ENCODE measurements around the gene TMEM39B. TPM values are rescaled to one million over a fixed set of nuclear protein-coding genes. Genes with fewer than 3 reads are reported as not detected.
A peak's percentile ranks its signal among the peaks of the same experiment; 100 is the strongest.

Gene TMEM39B
- total RNA-seq = 10 to 100 TPM; 18.4 to 19.1 TPM
- 1 to 10 TPM; 1.1 to 4.2 TPM for polyA plus RNA-seq

- H3K27ac Mint-ChIP-seq = peak within 1 kb of the TSS; percentile 80 to 99 (median 97)
- H3K9me3 ChIP-seq (ENCODE audit: control insufficient read depth in 1 of 2, low read length in 2 of 2) = no peaks in the 10 kb centered on the region
- DNase-seq = peak; percentile 94 to 97 (median 96)
- peak within 1 kb of the TSS; percentile 73 for H3K27ac ChIP-seq (ENCODE audit: low read depth, low read length)
- peak within 1 kb of the TSS; percentile 84 to 98 (median 92) for H3K4me3 Mint-ChIP-seq
- ChIA-PET POLR2A (ENCODE audit: partially characterized antibody) (interaction anchor here (0.6 to 3.3 kb wide), 41 partner anchors 9 to 578 kb away, joined by 3 to 63 read pairs (median 5); partner anchors contain the start of genes BSDC1, HDAC1, IQCC and KHDRBS1), CTCF (ENCODE audit: partially characterized antibody) (interaction anchor here (1.0 to 4.2 kb wide), 7 partner anchors 10 to 249 kb away, joined by 3 to 32 read pairs (median 5); partner anchors contain the start of gene KPNA6)
- H3K4me1 ChIP-seq (ENCODE audit: insufficient read depth, low read length) = peaks cover 35% of the 10 kb centered on the region
- H3K4me1 Mint-ChIP-seq = peaks cover 26 to 52% (median 41%) of the 10 kb centered on the region in 4 donors
- peaks cover 9 to 26% of the 10 kb centered on the region in 2 donors for H3K36me3 Mint-ChIP-seq
- peaks cover 0 to 5% (median 0%) of the 10 kb centered on the region in 8 donors for H3K9me3 Mint-ChIP-seq
- H3K4me3 ChIP-seq (ENCODE audit: low read length in 2 of 2) = peak within 1 kb of the TSS; percentile 95
- intact Hi-C loops (cut with micrococcal nuclease) = loop anchor here (1.0 to 10.0 kb wide), 4 partner anchors 35 to 322 kb away; partner anchors contain the start of genes BSDC1, CCDC28B, DCDC2B and IQCC
- H3K36me3 ChIP-seq (ENCODE audit: insufficient read depth, low read length) = peaks cover 16% of the 10 kb centered on the region
- H3K27me3 ChIP-seq (ENCODE audit: insufficient read depth, low read length) = no peaks in the 10 kb centered on the region
- no peaks in the 10 kb centered on the region for H3K27me3 Mint-ChIP-seq
These were observed at the start of gene TMEM39B for GRCh38 chr1:32072622-32073298. Gene TMEM39B (plus strand): TSS chr1:32072939. CDS start chr1:32073048, 109 bp downstream.

DNA sequence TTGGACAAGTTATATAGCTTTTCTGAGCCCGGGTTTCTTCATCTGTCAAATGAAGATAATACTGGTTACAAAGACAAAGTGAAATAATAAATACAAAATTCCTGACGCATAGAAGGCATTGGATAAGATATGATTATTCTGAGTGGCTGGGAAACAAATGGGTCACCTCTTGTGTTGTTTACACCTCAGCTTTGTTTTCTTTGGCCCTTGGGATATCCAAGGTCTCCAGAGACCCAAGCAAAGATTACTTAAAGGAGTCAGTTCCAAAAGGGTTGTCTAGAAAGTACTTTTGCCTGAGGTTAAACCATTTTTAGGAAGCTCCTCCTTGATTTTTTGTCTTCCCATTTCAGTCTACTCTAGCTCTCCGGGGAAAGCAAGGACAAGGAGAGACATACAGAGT lies 49.4 kb upstream of the TMEM39B start:
- peaks cover 6 to 28% of the 10 kb centered on the region in 2 donors for H3K36me3 Mint-ChIP-seq
- intact Hi-C loops (cut with micrococcal nuclease) = no loop called here
- no peaks in the 10 kb centered on the region for H3K27me3 Mint-ChIP-seq
- no peaks in the 10 kb centered on the region for H3K27me3 ChIP-seq (ENCODE audit: insufficient read depth, low read length)
- DNase-seq = no peak
- peak overlapping the region in 5 of 7 donors; percentile 27 to 77 (median 36) for H3K27ac Mint-ChIP-seq
- H3K27ac ChIP-seq (ENCODE audit: low read depth, low read length) = no peak overlapping the region
- no peaks in the 10 kb centered on the region for H3K36me3 ChIP-seq (ENCODE audit: insufficient read depth, low read length)
- H3K4me3 ChIP-seq (ENCODE audit: low read length in 2 of 2) = no peak overlapping the region
- no peak overlapping the region for H3K4me3 Mint-ChIP-seq
- H3K4me1 ChIP-seq (ENCODE audit: insufficient read depth, low read length) = peaks cover 63% of the 10 kb centered on the region
- H3K9me3 Mint-ChIP-seq = no peaks in the 10 kb centered on the region
- POLR2A ChIA-PET (ENCODE audit: partially characterized antibody) = interaction anchor here (0.7 to 3.3 kb wide), 4 partner anchors 8 to 122 kb away, joined by 3 to 14 read pairs (median 4); partner anchors contain the start of genes KHDRBS1 and KPNA6
- H3K4me1 Mint-ChIP-seq = peaks cover 31 to 70% (median 48%) of the 10 kb centered on the region in 4 donors
- H3K9me3 ChIP-seq (ENCODE audit: control insufficient read depth in 1 of 2, low read length in 2 of 2) = no peaks in the 10 kb centered on the region
- CTCF ChIA-PET (ENCODE audit: partially characterized antibody) = interaction anchor here (1.1 to 1.8 kb wide), 4 partner anchors 17 to 234 kb away, joined by 3 read pairs; partner anchors contain the start of gene SPOCD1

DNA sequence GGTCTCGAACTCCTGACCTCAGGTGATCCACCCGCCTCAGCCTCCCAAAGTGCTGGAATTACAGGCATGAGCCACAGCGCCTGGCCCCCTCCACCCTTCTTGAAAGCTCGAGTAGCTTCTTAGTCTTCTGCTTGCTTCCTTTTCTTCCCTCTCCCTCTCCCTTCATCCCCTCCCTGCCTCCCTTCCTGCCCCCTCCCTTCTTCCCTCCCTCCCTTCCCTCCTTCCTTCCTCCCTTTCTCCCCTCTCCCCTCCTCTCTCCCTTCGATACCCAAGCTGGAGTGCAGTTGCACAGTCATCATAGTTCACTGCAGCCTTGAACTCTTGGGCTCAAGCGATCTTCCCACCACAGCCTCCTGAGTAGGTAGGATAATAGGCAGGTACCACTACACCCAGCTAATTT lies 47.2 kb upstream of the TMEM39B start:
- intact Hi-C loops (cut with micrococcal nuclease) = no loop called here
- ChIA-PET CTCF (ENCODE audit: partially characterized antibody) (interaction anchor here (1.6 kb wide), 1 partner anchor 21 kb away, joined by 3 read pairs; no protein-coding TSS in a partner anchor), POLR2A (ENCODE audit: partially characterized antibody) (interaction anchor here (0.7 to 3.3 kb wide), 3 partner anchors 9 to 14 kb away, joined by 3 to 14 read pairs (median 4); partner anchors contain the start of gene KHDRBS1)
- peak overlapping the region in 2 of 7 donors; percentile 19 to 42 for H3K27ac Mint-ChIP-seq
- H3K4me1 Mint-ChIP-seq = peaks cover 34 to 73% (median 52%) of the 10 kb centered on the region in 4 donors
- peaks cover 61% of the 10 kb centered on the region for H3K4me1 ChIP-seq (ENCODE audit: insufficient read depth, low read length)
- peaks cover 6% of the 10 kb centered on the region for H3K36me3 ChIP-seq (ENCODE audit: insufficient read depth, low read length)
- H3K9me3 Mint-ChIP-seq = no peaks in the 10 kb centered on the region
- no peak overlapping the region for H3K4me3 Mint-ChIP-seq
- no peak overlapping the region for H3K4me3 ChIP-seq (ENCODE audit: low read length in 2 of 2)
- peaks cover 12 to 37% of the 10 kb centered on the region in 2 donors for H3K36me3 Mint-ChIP-seq
- H3K27me3 ChIP-seq (ENCODE audit: insufficient read depth, low read length) = no peaks in the 10 kb centered on the region
- H3K27ac ChIP-seq (ENCODE audit: low read depth, low read length) = no peak overlapping the region
- H3K27me3 Mint-ChIP-seq = no peaks in the 10 kb centered on the region
- DNase-seq = no peak
- no peaks in the 10 kb centered on the region for H3K9me3 ChIP-seq (ENCODE audit: control insufficient read depth in 1 of 2, low read length in 2 of 2)

DNA sequence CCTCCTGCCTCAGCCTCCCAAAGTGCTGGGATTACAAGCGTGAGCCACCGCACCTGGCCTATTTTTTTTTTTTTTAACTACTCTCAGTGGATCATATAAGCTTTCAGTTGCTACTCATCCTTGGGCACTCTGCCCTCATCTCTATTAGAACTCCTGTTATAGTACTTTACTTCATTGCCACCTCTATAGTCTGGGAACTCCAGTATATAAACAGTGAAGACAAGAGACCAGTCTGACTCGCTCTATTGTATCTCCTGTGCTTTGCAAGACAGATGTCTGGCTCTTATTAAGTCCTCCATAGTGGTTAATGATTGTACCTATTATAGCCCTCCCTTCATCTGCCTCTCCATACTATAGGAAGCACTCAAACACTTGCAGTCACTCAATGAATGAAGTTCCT lies 44.0 kb upstream of the TMEM39B start:
- no peak for DNase-seq
- no peak overlapping the region for H3K4me3 Mint-ChIP-seq
- peaks cover 33 to 60% (median 44%) of the 10 kb centered on the region in 4 donors for H3K4me1 Mint-ChIP-seq
- H3K36me3 ChIP-seq (ENCODE audit: insufficient read depth, low read length) = peaks cover 27% of the 10 kb centered on the region
- H3K4me1 ChIP-seq (ENCODE audit: insufficient read depth, low read length) = peaks cover 31% of the 10 kb centered on the region
- ChIA-PET POLR2A (ENCODE audit: partially characterized antibody) (no interaction called here), CTCF (ENCODE audit: partially characterized antibody) (interaction anchor here (0.7 kb wide), 1 partner anchor 94 kb away, joined by 3 read pairs; no protein-coding TSS in a partner anchor)
- intact Hi-C loops (cut with micrococcal nuclease) = no loop called here
- H3K27ac Mint-ChIP-seq = peak overlapping the region in 4 of 7 donors; percentile 29 to 48 (median 44)
- no peak overlapping the region for H3K27ac ChIP-seq (ENCODE audit: low read depth, low read length)
- peaks cover 25 to 49% of the 10 kb centered on the region in 2 donors for H3K36me3 Mint-ChIP-seq
- no peaks in the 10 kb centered on the region for H3K9me3 ChIP-seq (ENCODE audit: control insufficient read depth in 1 of 2, low read length in 2 of 2)
- no peaks in the 10 kb centered on the region for H3K27me3 ChIP-seq (ENCODE audit: insufficient read depth, low read length)
- H3K4me3 ChIP-seq (ENCODE audit: low read length in 2 of 2) = no peak overlapping the region
- H3K27me3 Mint-ChIP-seq = no peaks in the 10 kb centered on the region
- no peaks in the 10 kb centered on the region for H3K9me3 Mint-ChIP-seq

DNA sequence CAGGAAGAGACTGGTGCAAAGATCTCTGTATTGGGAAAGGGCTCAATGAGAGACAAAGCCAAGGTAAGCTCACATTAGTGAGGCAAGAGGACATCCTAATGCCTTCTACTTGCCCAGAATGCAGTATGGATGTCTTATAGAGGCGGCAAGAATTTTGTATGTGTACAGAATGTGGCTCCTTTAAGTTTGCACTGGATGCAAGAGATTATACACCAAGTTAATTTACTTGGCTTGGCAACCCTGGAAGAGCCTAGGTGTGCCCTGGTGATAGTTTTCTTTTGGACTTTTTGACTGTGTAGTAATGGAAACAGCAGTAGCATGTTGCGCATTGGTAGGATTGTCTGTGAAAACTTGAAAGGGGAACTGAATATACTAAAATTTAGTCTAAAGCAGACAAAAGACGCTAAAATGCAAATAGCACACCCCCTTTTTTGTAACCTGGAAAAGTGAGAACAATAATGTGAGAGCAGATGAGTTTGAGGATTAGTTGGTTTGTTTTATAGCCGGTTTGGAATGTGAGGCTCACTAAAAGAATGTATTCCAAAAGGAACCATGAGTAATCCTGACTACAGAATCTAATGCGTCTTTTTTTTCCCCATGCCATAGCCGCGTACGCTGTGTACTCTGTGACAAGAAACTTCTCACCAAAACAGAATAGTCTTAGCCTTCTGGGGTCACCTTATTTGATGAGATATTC lies 41.0 kb upstream of the TMEM39B start:
- intact Hi-C loops (cut with micrococcal nuclease) = no loop called here
- H3K27ac ChIP-seq (ENCODE audit: low read depth, low read length) = no peak overlapping the region
- H3K9me3 ChIP-seq (ENCODE audit: control insufficient read depth in 1 of 2, low read length in 2 of 2) = no peaks in the 10 kb centered on the region
- no peaks in the 10 kb centered on the region for H3K9me3 Mint-ChIP-seq
- peaks cover 25% of the 10 kb centered on the region for H3K4me1 ChIP-seq (ENCODE audit: insufficient read depth, low read length)
- CTCF ChIA-PET (ENCODE audit: partially characterized antibody) = interaction anchor here (1.3 to 1.9 kb wide), 2 partner anchors 12 to 31 kb away, joined by 3 to 5 read pairs; no protein-coding TSS in a partner anchor
- peaks cover 36 to 55% (median 47%) of the 10 kb centered on the region in 4 donors for H3K4me1 Mint-ChIP-seq
- peaks cover 46 to 66% of the 10 kb centered on the region in 2 donors for H3K36me3 Mint-ChIP-seq
- POLR2A ChIA-PET (ENCODE audit: partially characterized antibody) = no interaction called here
- peak overlapping the region; percentile 5 to 82 (median 56) for H3K27ac Mint-ChIP-seq
- H3K27me3 Mint-ChIP-seq = no peaks in the 10 kb centered on the region
- peaks cover 44% of the 10 kb centered on the region for H3K36me3 ChIP-seq (ENCODE audit: insufficient read depth, low read length)
- DNase-seq = no peak
- H3K27me3 ChIP-seq (ENCODE audit: insufficient read depth, low read length) = no peaks in the 10 kb centered on the region
- no peak overlapping the region for H3K4me3 ChIP-seq (ENCODE audit: low read length in 2 of 2)
- no peak overlapping the region for H3K4me3 Mint-ChIP-seq

GRCh38 chr1:32032275-32032615 lies 40.5 kb upstream of the TMEM39B start:
- no peaks in the 10 kb centered on the region for H3K27me3 Mint-ChIP-seq
- Histone ChIP-seq H3K36me3 (ENCODE audit: insufficient read depth, low read length) (peaks cover 49% of the 10 kb centered on the region), H3K4me3 (ENCODE audit: low read length in 2 of 2) (no peak overlapping the region), H3K27ac (ENCODE audit: low read depth, low read length) (no peak overlapping the region), H3K9me3 (ENCODE audit: control insufficient read depth in 1 of 2, low read length in 2 of 2) (no peaks in the 10 kb centered on the region), H3K27me3 (ENCODE audit: insufficient read depth, low read length) (no peaks in the 10 kb centered on the region), H3K4me1 (ENCODE audit: insufficient read depth, low read length) (peaks cover 25% of the 10 kb centered on the region)
- DNase-seq = no peak
- ChIA-PET POLR2A (ENCODE audit: partially characterized antibody) (no interaction called here), CTCF (ENCODE audit: partially characterized antibody) (interaction anchor here (1.3 to 1.9 kb wide), 3 partner anchors 12 to 31 kb away, joined by 3 to 5 read pairs (median 3); no protein-coding TSS in a partner anchor)
- H3K36me3 Mint-ChIP-seq = peaks cover 50 to 68% of the 10 kb centered on the region in 2 donors
- no peak overlapping the region for H3K4me3 Mint-ChIP-seq
- intact Hi-C loops (cut with micrococcal nuclease) = no loop called here
- peaks cover 33 to 51% (median 44%) of the 10 kb centered on the region in 4 donors for H3K4me1 Mint-ChIP-seq
- H3K27ac Mint-ChIP-seq = peak overlapping the region in 3 of 7 donors; percentile 5 to 82 (median 47)
- H3K9me3 Mint-ChIP-seq = no peaks in the 10 kb centered on the region

Data from CD4-positive, alpha-beta memory T cell (primary cell).